HG03095 (cell line): Measurements from ENCODE around the gene AURKAIP1.
A peak's percentile ranks its signal among the peaks of the same experiment; 100 is the strongest.

ENCODE experiments used
- ATAC-seq: cut with Tn5 transposase; IDR thresholded peaks from one replicate; pipeline ENCODE4 v1.9.1; 2021; ENCODE audit warnings: moderate library complexity; ENCODE audit not compliant: unreplicated experiment

Gene AURKAIP1

DNA sequence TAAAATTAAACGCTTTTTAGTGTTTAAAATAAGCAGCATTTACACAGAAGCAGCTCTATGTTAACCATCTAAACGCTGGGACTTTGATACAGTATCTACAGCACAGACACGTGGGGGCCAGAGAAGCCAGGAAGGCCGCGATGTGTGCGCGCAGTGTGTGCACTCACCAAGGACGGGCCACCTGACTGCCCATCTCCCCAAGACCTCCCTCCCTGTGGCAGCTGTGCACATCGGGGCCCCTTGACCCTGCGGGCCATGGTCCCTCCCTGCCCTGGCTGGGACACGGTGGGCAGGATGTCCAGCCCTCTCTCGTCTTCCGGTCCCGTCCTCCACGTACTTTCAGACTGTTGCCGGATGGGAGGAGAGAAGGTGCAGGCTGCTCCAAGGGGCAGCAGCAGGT is 39.7 kb downstream of the AURKAIP1 start:
- no peak for ATAC-seq

- ATAC-seq, result no peak
These were observed 40.2 kb downstream of the AURKAIP1 start for GRCh38 chr1:1334835-1335234.

DNA sequence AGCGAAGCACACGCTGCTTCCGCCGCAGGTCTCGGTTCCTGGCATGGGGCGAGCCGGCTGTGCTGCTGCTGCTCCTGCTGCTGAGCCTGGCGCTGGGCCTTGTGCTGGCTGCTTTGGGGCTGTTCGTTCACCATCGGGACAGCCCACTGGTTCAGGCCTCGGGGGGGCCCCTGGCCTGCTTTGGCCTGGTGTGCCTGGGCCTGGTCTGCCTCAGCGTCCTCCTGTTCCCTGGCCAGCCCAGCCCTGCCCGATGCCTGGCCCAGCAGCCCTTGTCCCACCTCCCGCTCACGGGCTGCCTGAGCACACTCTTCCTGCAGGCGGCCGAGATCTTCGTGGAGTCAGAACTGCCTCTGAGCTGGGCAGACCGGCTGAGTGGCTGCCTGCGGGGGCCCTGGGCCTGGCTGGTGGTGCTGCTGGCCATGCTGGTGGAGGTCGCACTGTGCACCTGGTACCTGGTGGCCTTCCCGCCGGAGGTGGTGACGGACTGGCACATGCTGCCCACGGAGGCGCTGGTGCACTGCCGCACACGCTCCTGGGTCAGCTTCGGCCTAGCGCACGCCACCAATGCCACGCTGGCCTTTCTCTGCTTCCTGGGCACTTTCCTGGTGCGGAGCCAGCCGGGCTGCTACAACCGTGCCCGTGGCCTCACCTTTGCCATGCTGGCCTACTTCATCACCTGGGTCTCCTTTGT is 41.3 kb downstream of the AURKAIP1 start:
- ATAC-seq, result no peak

GRCh38 chr1:1332774-1333480 is 42.1 kb downstream of the AURKAIP1 start:
- ATAC-seq, result no peak

- no peak for ATAC-seq
These were observed 42.8 kb downstream of the AURKAIP1 start for GRCh38 chr1:1332031-1332755.

DNA sequence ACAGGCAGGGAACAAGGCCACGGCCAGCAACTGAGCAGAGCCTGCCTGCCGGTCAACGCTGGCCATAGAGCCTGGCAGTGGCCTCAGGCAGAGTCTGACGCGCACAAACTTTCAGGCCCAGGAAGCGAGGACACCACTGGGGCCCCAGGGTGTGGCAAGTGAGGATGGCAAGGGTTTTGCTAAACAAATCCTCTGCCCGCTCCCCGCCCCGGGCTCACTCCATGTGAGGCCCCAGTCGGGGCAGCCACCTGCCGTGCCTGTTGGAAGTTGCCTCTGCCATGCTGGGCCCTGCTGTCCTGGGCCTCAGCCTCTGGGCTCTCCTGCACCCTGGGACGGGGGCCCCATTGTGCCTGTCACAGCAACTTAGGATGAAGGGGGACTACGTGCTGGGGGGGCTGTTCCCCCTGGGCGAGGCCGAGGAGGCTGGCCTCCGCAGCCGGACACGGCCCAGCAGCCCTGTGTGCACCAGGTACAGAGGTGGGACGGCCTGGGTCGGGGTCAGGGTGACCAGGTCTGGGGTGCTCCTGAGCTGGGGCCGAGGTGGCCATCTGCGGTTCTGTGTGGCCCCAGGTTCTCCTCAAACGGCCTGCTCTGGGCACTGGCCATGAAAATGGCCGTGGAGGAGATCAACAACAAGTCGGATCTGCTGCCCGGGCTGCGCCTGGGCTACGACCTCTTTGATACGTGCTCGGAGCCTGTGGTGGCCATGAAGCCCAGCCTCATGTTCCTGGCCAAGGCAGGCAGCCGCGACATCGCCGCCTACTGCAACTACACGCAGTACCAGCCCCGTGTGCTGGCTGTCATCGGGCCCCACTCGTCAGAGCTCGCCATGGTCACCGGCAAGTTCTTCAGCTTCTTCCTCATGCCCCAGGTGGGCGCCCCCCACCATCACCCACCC is 43.7 kb downstream of the AURKAIP1 start, which contains the start of gene TAS1R3:
TAS1R3 (plus strand) TSS at position 213 of the 898 bp plus-strand sequence; CDS start at position 279, 66 bp downstream.
- no peak for ATAC-seq

- ATAC-seq, result no peak
These were observed 44.5 kb downstream of the AURKAIP1 start for GRCh38 chr1:1330366-1331067.

DNA sequence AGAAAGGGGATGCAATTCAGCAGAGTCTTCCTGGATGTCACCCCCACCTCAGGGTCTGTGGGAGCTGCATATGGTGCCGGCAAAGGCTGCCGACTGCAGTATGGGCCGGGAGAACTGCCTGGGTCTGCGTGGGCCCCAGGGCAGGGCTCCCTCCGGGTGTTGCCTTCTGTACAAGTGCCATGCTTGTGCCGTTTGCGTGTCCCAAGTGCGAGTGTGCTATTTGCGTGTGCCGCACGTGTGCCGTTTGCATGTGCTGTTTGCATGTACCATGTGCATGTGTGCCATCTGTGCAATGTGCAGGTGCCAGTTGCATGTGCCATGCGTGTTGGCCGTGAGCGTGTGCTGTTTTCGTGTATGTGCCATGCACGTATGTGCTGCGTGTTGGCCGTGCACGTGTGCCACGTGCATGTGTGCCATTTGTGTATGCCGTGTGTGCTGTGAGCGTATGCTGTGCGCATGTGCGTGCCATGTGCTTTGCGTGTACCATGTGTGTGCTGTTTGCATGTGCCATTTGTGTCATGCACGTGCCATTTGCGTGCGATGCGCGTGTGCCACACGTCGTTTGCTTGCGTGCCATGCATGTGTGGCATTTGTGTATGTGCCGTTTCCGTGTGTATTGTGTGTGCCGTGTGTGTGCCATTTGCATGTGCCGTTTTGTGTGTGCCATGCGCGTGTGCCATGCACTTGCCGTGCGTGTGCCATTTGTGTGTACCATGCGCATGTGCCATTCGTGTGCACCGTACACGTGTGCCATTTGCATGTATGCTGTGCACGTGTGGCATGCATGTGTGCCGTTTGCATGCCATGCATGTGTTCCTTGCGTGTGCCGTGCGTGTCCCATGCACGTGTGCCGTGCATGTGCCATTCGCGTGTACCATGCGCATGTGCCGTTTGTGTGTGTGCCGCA is 45.5 kb downstream of the AURKAIP1 start:
- ATAC-seq, result no peak

DNA sequence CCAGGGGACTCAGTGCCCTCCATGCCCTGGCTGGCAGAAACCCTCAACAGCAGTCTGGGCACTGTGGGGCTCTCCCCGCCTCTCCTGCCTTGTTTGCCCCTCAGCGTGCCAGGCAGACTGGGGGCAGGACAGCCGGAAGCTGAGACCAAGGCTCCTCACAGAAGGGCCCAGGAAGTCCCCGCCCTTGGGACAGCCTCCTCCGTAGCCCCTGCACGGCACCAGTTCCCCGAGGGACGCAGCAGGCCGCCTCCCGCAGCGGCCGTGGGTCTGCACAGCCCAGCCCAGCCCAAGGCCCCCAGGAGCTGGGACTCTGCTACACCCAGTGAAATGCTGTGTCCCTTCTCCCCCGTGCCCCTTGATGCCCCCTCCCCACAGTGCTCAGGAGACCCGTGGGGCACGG is 46.8 kb downstream of the AURKAIP1 start:
- no peak for ATAC-seq

GRCh38 chr1:1327291-1327690 is 47.7 kb downstream of the AURKAIP1 start:
- ATAC-seq, result no peak

- no peak for ATAC-seq
These were observed 48.9 kb downstream of the AURKAIP1 start for GRCh38 chr1:1326075-1326605.

GRCh38 chr1:1325288-1326074 is 49.5 kb downstream of the AURKAIP1 start:
- no peak for ATAC-seq

DNA sequence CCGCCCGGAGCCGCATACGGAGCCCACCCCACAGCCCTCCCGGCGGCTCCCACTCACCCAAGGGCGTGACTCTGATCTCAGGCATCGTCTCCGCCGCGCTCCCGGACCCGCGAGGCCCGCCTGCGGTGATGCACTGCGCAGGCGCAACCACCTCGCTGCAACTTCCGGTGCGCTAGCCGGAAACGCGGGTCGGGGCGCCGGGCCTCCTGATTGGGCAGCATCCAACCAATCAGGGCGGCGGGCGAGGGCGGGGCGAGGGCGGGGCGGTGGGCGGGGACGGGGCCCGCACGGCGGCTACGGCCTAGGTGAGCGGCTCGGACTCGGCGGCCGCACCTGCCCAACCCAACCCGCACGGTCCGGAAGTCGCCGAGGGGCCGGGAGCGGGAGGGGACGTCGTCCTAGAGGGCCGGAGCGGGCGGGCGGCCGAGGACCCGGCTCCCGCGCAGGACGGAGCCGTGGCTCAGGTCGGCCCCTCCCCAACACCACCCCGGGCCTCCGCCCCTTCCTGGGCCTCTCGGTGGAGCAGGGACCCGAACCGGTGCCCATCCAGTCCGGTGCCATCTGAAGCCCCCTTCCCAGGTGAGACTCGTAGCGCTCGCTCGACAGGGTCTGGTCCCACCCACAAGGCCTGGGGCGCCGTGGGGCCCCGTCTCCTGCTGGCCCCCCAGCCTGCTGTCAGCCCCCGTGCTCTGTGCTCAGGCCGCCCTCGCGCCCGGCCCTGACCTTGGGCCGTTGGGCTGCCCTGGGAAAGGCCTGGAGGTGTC is 50.3 kb downstream of the AURKAIP1 start, which contains the start of the genes CPTP and INTS11:
CPTP (plus strand) TSS at position 279 of the 764 bp plus-strand sequence. CDS start 2,109 bp downstream, outside the sequence.
INTS11 (minus strand) TSS at position 137 of the 764 bp plus-strand sequence; CDS start at position 85, 52 bp downstream.
- peak; percentile 65 for ATAC-seq

- ATAC-seq, result peak; percentile 1
These were observed 50.9 kb downstream of the AURKAIP1 start for GRCh38 chr1:1324084-1324523.
